GM18508 (cell line): ENCODE measurements around the gene NKX6-2.
"Not testable (repeated sequence)": the region's sequence is repeated elsewhere in the genome, so short reads cannot be mapped to it uniquely, and the experiment has no call there.

ENCODE experiments used
- ATAC-seq: cut with Tn5 transposase; IDR thresholded peaks from one replicate; pipeline ENCODE4 v1.9.1; 2021; ENCODE audit warnings: moderate number of reproducible peaks; ENCODE audit not compliant: insufficient read depth, unreplicated experiment

The NKX6-2 gene

DNA sequence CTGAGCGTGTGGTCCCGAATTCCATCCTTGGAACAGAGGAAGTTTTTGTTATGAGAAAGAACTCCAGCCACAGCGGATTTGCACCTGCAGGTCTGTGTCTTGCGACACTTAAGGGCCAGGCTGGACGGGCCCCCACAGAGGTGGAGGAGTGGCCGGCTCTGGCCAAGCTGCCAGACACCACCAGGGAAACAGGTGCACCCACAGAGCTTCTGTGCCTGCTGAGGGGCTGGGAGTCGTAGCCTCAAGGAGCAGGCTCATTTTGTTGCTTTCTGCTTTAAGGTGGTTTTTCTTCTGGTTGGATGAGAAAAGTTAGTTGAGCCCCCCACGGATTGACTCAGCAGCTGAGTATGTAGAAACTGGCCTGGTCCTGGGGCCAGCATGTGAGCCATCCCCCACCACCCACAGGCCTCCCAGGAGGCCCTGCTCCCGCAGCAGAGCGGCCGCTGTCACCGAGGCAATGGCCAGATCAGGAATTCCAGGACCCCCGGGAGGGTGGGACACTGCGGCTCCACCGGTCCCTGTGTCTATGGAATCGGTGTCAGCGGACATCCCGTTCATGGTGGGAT lies 41.9 kb downstream of the NKX6-2 start:
- no peak for ATAC-seq

DNA sequence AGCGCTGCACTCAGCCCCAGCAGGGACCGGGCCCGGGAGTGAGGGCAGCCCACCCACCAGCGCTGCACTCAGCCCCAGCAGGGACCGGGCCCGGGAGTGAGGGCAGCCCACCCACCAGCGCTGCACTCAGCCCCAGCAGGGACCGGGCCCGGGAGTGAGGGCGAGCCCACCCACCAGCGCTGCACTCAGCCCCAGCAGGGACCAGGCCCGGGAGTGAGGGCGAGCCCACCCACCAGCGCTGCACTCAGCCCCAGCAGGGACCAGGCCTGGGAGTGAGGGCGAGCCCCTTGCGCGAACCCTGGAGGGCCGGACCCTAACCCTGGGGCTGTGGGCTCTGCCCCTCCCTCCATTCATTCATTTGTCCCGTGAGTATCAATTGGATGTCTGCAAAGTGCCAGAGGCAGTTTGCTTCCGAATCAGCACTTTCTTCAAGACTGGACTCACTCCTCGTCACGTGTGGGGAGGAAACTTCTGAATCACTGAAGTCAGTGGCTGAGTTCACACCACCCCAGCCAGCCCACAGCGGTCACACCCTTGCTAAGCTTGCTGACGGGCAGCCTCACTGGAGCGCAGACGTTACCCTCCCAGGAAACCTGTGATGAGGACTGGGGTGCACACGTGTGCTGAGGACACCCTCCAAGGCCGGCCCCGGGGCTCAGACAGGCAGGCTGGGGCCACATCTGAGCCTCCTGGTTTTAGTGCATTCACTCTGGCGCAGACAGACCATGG lies 42.6 kb downstream of the NKX6-2 start:
- ATAC-seq: not testable (repeated sequence)

DNA sequence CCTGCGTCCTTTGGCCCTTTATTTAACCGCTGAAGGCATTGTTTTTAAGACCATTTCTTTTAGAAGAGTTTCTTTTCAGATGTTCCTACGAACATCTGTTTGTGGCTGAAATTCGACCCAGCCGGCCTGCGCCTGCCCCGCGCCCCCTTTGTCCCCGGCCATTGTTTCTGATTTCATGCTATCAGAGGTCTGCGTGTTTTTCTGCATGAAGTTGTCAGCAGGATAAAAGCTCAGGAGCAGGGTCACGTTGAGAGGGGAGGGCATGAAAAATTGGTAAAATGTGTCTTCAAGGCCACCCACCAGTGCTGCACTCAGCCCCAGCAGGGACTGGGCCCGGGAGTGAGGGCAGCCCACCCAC lies 43.1 kb downstream of the NKX6-2 start:
- ATAC-seq: no peak

DNA sequence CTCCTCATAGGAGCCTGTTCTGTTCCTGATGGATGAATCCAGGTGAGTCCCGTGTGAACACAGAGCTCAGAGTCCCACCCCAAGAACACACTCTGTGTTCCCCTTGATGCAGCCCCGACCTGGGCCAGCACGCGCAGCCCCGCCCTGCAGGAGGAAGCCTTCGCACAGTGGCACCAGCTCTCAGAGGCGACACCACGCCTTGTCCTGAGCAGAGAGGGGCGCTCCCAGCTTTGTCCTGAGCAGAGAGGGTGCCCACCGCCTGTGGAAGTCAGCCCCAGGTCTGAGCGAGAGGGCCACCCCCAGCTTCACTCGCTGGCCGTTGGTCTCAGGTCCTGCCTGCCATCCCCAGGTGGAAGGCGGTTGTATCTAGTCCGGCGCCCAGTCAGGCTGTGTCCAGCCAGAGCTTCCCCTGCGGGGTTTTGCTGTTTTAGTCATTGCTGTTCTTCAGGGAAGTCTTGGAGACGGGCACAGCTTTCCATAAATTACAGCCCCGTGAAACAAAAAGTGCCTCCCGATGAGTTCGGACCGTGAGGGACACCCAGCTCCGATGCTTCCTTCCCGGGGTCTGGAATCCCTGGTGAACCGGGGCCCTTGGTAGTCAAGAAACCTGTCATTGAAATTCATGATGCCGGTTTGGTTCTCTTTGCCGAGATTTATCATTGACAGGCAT lies 43.6 kb downstream of the NKX6-2 start:
- no peak for ATAC-seq

DNA sequence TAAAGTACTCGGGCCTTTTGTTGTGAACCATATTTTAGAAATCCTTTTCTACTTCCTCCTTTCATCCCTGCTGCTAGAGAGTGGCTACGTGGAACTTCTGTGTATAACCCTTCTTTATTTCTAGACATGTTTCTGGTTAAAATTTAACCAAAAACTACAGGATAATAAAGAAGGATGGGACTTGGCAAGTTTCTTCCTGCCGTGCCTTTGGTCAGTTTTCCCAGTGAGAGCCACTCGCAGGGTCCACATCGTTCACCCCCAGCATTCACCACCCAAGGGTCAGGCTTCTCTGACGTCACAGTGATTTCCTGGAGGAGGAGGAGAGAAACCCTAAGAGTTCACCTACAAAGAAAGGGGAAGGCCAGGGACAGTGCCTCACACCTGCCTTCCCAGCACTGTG lies 45.4 kb downstream of the NKX6-2 start:
- ATAC-seq: no peak

DNA sequence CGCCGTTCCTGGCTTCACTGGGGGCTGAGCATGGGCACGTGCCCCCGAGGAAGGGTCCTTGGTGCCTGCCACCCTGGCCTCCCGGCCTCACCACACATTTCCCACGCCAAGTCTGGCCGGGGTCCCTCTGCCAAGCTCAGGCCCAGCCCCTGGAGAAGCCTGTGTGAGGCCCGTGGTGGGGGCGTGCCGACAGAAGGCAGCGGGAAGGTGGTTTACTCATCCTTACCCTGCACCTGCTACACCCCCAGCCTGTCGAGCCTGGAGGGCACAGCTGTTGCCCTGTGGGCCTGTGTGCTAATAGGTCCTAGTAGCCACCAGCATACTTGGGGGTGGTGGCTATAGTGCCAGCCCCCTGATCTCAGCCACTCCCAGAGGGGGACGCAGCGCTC lies 46.7 kb downstream of the NKX6-2 start:
- ATAC-seq: no peak

DNA sequence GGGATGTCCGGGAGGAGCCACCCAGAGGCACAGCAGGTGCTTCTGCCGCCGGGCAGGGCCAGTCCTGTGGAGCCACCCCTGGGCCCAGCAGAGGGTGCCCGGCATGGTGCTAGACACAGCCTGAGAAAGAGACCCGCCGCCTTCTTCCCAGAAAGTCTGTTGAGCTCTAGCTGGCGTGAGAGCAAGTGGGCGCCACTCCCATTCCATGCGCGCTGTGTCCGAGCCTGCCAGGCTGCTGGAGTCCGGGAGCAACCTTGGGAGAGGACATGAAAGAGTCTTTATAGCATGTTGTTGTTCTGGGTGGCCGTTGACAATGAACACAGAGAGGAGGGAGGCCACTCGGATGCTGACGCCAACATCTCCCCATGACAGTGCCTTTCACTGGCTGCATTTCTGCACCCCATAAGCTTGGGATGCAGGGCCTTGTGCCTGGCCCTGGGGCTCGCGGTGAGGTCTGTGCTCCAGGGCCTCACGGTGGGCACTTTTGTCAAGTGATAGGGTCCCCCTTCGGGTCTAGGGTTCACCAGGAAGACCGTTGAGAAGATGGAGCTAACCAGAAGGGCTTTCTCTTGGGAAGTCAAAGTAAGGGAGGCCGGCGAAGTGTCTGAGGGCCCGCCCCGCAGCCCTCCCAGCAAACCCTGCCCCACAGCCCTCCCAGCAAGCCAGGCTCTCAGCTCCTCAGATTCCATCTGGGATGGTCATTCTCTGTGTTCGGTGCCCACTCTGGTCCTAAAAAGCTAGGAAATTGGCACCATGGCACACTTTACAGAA lies 47.3 kb downstream of the NKX6-2 start:
- ATAC-seq: no peak

DNA sequence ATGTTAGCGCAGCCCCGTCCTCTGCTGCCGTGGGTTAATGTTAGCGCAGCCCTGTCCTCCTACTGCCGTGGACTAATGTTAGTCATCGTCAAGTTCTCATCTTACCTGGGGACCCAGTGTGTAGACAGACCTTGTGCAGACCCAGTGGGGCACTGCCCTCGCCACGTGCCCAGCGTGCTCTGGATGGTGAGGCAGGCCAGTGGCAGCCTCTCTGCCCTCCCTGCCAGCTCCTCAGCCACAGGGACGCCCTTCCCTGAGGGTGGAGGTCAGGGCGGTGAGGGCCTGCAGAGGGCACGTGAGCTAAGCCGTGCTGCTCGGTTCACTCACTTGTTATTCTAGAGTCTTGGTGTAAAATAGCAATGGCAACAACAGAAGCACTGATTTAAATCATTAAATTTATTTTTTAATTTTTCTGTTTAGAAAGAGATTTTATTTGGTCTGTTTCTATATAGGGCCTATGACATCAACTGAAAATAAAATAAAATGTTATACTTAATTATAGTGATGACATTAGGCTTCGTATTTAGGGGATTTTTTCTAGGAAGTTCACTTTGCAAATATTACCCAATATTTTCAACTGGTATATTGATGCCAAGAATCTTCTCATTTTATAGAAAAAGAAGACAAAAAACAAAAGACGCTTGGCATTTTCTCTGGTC lies 48.4 kb downstream of the NKX6-2 start:
- ATAC-seq: no peak

DNA sequence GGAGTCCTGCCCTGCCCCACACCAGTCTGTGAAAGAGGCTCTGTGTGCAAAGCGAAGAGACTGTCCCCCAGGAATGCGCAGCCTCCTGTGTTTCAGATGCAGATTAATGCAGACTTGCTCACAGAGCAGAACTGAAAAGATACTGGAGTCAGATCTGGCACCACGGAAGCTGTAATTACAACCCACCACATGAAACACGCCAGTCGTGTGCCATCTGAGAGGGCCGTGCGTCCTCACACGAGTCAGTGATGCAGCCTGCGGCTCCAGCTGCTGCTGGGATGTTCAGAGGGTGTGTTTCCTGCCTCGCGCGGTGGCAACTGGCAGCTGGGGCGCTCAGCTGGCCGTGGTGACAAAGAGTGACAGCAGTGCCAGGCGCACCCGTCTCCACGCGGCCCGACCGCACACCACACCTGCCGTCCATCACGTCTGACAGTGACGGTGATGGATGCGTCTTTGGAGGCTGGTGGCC lies 50.0 kb downstream of the NKX6-2 start:
- ATAC-seq: no peak

DNA sequence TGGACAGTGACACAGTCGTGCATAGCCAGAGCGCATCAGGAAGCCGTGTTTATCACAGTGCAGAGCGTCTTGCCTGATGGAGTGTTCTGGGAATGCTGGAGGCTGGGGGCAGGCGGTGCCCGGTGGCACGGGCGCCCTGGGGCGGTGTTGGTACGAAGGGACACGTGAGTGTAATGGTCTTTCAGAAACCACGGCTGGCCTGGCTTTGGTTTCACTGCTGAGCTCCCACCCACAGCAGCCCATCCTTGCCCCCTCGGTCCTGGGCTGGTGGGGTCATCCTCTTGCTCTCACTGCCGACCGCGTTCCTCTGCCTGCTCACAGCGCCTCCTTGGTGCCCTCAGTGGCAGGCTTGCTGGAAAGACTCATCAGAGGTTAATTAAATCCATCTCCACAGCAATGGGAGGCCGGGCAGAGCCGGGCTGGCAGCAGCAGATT lies 50.6 kb downstream of the NKX6-2 start:
- no peak for ATAC-seq

DNA sequence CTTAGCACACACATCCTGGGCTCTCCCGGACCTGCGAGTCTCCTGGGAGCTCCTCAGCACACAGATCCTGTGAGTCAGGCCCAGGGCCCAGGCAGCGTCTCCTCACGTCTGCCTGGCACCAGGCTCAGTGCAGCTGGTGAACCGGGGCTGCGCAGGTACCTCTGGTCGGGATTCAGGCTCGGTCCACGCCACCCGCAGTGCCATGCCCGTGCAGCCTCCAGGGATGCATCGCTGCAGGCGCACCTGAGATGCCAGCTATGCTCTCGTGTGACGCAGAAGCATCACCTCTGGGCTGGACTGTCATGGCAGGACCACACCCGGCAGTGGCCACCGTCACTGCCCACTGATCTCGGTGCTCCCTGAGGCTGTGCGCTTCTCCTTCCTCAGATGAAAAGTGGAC lies 52.0 kb downstream of the NKX6-2 start:
- ATAC-seq: no peak
